ENCODE data around the gene PA2G4. TPM values are rescaled to one million over a fixed set of nuclear protein-coding genes. Genes with fewer than 3 reads are reported as not detected.

The PA2G4 gene
- total RNA-seq, 1 donor from 2014 or later: 230 TPM

- TF ChIP-seq, protein P1, sequence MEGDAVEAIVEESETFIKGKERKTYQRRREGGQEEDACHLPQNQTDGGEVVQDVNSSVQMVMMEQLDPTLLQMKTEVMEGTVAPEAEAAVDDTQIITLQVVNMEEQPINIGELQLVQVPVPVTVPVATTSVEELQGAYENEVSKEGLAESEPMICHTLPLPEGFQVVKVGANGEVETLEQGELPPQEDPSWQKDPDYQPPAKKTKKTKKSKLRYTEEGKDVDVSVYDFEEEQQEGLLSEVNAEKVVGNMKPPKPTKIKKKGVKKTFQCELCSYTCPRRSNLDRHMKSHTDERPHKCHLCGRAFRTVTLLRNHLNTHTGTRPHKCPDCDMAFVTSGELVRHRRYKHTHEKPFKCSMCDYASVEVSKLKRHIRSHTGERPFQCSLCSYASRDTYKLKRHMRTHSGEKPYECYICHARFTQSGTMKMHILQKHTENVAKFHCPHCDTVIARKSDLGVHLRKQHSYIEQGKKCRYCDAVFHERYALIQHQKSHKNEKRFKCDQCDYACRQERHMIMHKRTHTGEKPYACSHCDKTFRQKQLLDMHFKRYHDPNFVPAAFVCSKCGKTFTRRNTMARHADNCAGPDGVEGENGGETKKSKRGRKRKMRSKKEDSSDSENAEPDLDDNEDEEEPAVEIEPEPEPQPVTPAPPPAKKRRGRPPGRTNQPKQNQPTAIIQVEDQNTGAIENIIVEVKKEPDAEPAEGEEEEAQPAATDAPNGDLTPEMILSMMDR (conservative IDR thresholded peaks at IDR 0.05; ENCODE audit: low read depth, low read length): peak; percentile 77
- H3K4me3 ChIP-seq (ENCODE audit: low read depth, low read length): peak overlapping the region; percentile 85
- DNase-seq (ENCODE audit: low read depth): no peak
These were observed 25.2 kb upstream of the PA2G4 start for GRCh38 chr12:56078931-56079722.

DNA sequence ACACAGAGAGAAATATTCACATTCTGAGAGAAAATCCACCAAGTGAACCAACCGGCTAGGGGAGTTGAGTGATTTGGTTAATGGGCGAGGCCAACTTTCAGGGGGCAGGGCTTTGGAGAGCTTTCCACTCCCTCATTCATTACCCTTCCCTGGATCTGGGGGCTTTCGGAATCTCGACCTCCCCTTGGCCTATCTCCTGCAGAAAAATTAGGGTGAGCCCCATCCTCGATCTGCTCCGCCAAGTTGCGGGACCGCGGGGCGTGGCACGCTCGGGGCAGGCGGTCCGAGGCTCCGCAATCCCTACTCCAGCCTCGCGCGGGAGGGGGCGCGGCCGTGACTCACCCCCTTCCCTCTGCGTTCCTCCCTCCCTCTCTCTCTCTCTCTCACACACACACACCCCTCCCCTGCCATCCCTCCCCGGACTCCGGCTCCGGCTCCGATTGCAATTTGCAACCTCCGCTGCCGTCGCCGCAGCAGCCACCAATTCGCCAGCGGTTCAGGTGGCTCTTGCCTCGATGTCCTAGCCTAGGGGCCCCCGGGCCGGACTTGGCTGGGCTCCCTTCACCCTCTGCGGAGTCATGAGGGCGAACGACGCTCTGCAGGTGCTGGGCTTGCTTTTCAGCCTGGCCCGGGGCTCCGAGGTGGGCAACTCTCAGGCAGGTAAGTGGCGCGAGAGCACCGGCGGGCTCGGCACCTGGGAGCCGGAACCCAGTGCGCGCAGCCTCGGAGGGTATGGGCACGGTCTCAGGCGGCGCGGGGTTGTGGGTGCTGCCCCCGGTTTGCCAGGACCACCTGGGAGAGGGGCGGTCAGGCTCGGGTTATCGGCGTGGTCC lies 24.4 kb upstream of the PA2G4 start, which contains the start of gene ERBB3:
ERBB3 (plus strand) TSS at position 443 of the 833 bp plus-strand sequence; CDS start at position 579, 136 bp downstream.
- peak within 1 kb of the TSS; percentile 85 for H3K4me3 ChIP-seq (ENCODE audit: low read depth, low read length)
- DNase-seq (ENCODE audit: low read depth): no peak
- TF ChIP-seq, protein P1 (conservative IDR thresholded peaks at IDR 0.05; ENCODE audit: low read depth, low read length): no peak

DNA sequence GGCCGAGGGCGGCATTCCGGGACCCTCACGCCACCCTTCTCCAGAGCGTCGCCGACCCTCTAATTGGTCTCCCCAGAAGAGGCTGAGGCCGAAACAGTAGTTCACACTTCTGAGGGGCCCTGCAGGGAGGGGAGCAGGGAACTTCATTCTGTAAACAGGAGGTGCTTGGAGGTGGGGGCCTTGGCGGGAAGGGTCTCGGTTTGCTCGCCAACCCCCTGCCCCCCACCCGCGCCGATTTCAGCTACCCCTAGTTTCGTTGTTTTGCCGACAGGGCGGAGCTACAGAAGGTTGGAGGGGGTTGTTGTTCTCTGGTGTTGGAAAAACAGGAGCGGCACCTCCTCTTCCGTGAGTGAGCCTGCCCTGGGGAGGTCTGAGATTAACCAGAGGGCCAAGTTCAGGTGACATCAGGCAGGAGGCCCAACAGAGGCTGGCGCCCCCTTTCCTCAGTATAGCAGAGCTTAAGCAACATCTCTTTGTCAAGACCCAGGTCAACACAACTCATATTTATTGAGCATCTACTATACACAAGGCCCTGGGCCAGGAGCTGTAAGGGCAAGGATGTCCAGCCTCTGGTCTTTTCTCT lies 23.7 kb upstream of the PA2G4 start:
- DNase-seq (ENCODE audit: low read depth): no peak
- peak overlapping the region; percentile 85 for H3K4me3 ChIP-seq (ENCODE audit: low read depth, low read length)
- TF ChIP-seq, protein P1 (conservative IDR thresholded peaks at IDR 0.05; ENCODE audit: low read depth, low read length): peak; percentile 23

DNA sequence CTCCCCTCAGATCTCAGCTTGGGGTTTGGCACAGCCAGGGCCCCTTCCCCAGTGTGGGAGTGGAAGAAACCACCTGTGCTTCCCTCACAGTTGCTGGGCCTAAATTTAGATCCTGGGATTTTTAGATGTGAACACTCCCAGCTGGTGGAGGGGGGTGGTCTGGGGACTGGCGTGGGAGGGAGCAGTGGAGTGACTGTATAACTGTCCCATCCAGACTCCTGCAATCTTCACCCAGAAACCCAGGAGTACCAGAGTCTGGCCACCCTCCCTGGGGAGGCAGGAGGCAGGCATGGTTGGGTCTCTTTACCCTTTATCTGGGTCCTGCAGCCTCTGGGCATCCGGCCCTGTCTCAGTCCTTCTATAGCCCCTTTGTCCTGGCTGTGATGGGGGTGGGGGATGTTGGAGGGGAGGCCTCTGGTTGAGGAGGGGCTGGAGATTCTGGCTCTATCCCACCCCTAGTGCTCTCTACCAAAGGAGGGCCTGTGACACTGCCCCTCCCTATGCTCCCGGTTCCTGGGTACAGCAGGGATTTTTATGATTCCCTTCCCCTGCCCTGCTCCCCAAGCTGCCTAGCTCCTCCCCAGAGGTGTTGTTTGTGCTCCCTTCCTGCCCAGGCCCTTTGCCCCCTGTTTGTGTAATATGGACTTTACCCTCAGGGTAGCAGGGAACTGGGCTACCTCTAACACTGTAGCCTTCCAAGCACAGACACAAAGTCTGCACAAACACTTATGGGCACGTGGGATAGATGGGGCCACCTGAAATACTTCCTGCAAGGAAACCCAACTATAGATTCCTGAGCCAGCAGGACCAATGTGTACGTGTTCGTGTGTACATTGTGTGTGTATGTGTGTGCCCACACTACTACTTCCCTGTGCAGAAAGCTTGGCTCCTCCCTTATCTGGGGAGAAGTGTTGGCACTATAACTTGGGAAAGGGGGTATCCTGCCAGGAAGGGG lies 22.7 kb upstream of the PA2G4 start:
- peak overlapping the region; percentile 85 for H3K4me3 ChIP-seq (ENCODE audit: low read depth, low read length)
- no peak for DNase-seq (ENCODE audit: low read depth)
- TF ChIP-seq, protein P1 (conservative IDR thresholded peaks at IDR 0.05; ENCODE audit: low read depth, low read length): no peak

DNA sequence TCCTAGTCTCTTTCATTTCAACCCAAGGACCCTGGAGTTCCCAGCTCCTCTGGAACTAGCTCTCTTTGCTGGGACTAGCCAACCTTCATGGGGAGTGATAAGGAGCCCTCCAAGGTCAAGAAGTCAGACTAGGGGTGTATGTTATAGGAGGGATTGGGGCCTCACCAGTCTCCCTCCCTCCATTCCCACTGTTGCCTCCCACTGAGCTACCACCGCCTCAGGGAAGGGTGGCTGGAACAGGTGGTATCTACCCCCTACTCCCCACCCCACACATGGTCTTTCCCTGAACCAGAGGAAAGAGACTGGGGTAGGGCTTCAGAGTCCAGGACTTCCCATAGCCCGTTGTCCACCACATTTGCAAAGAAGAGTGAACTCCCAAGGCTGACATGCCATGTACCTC lies 22.0 kb upstream of the PA2G4 start:
- H3K4me3 ChIP-seq (ENCODE audit: low read depth, low read length): no peak overlapping the region
- TF ChIP-seq, protein P1 (conservative IDR thresholded peaks at IDR 0.05; ENCODE audit: low read depth, low read length): no peak
- DNase-seq (ENCODE audit: low read depth): no peak

GRCh38 chr12:56082967-56083366 lies 21.4 kb upstream of the PA2G4 start:
- DNase-seq (ENCODE audit: low read depth): no peak
- H3K4me3 ChIP-seq (ENCODE audit: low read depth, low read length): no peak overlapping the region
- TF ChIP-seq, protein P1 (conservative IDR thresholded peaks at IDR 0.05; ENCODE audit: low read depth, low read length): no peak
